OCI-LY7 (cell line): Measurements from ENCODE around the gene LRRC40.

Source experiments
- CTCF ChIP-seq: fragments of 200-600 bp; sonication (generic); conservative IDR thresholded peaks from 2 replicates; pipeline ENCODE4 v1.5.1; 2014; ENCODE audit warnings: mild to moderate bottlenecking, antibody characterized with exemption, low read length, moderate library complexity, mixed read lengths
- EZH2phosphoT487 ChIP-seq: fragments of 200-600 bp; sonication (generic); IDR thresholded peaks from 2 replicates; pipeline ENCODE4 v1.6.1; 2018; ENCODE audit warnings: low read depth, borderline replicate concordance, mild to moderate bottlenecking, mixed run types, antibody characterized with exemption, low read length, moderate library complexity, mixed read lengths

GRCh38 chr1:70221238-70222121, 16.1 kb upstream of the LRRC40 start, which contains the start of gene SRSF11:
- TF ChIP-seq CTCF (peak; percentile 33; the same call in 1 of the 2 replicates), EZH2phosphoT487 (no peak)
